Measurements from ENCODE around the gene FXYD6. TPM values are rescaled to one million over a fixed set of nuclear protein-coding genes. Genes with fewer than 3 reads are reported as not detected.

Gene FXYD6
- total and polyA plus RNA-seq, 2 of the 8 experiments (the other 6 are each of a cell fraction or from before 2014, with no cell fraction given), result 44.6 to 117 TPM

DNA sequence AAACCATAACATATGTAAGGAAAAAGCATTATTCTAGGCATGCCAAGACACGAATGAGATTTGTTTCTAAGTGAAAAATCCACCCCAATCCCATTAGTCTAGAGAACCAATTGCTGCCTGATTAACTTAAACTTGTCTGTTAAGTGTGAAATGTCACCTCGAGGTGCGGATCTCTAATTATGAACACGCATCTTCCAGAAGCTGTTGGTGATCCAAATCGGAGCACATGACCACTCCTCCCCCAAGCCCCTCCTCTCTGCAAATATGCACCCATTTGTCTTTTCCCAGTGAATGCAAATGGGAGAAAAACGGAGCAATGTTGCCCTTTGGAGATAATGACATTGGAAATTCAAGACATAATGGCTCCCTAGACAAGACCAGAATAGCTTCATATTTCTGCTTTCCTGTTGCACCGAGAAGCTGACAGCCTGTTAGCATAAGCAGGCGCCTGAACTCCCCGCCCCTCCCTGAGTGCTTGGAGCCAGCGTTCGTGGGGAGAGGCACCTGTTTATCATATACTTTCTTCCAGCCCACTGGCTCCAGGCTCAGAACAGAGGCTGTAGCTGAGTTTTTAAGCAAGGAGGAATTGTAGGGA, 6.0 kb upstream of the FXYD6 start:
- Histone ChIP-seq H3K4me1 (replicated peaks in 1 of 4; ENCODE audit: control insufficient read depth in 3 of 4, insufficient read depth in 4 of 4, low read length in 3 of 4) (peaks cover under 1 to 18% (median 4%) of the 10 kb centered on the region in 4 experiments; a peak in 6 of 7 replicates), H3K9me3 (ENCODE audit: insufficient read depth in 2 of 2, low read depth in 1 of 2, low read length in 1 of 2) (no peaks in the 10 kb centered on the region), H3K79me2 (ENCODE audit: control insufficient read depth in 1 of 2, insufficient read depth in 2 of 2, low read length in 2 of 2) (no peaks in the 10 kb centered on the region), H3K23ac (ENCODE audit: insufficient read length) (no peak overlapping the region), H4K91ac (replicated peaks; ENCODE audit: insufficient read length, low read length) (no peak overlapping the region), H3K4me2 (ENCODE audit: insufficient read depth in 1 of 2, low read depth in 2 of 2, low read length in 2 of 2) (no peak overlapping the region; a peak in 1 of 4 replicates), H3K56ac (replicated peaks; ENCODE audit: insufficient read length, low read depth, low read length) (no peak overlapping the region), H3K36me3 (ENCODE audit: control insufficient read depth in 2 of 4, insufficient read depth in 4 of 4, low read length in 3 of 4) (no peaks in the 10 kb centered on the region), H2BK5ac (ENCODE audit: low read depth, low read length) (no peak overlapping the region), H4K20me1 (replicated peaks in 1 of 2; ENCODE audit: control insufficient read depth in 1 of 2, insufficient read depth in 2 of 2, low read length in 2 of 2) (no peaks in the 10 kb centered on the region), H2BK15ac (ENCODE audit: low read length) (no peak overlapping the region), H2BK12ac (ENCODE audit: low read depth, low read length) (no peak overlapping the region), H4K8ac (ENCODE audit: extremely low read depth, insufficient read depth, low read length) (no peak overlapping the region), H2AK5ac (ENCODE audit: low read depth, low read length) (no peak overlapping the region), H3K14ac (ENCODE audit: insufficient read length) (no peak overlapping the region), H2AFZ (ENCODE audit: low read length) (no peak overlapping the region), H3K79me1 (ENCODE audit: low read depth, low read length) (no peaks in the 10 kb centered on the region), H3K4me3 (ENCODE audit: extremely low read depth in 1 of 4, insufficient read depth in 2 of 4, low read depth in 3 of 4, low read length in 4 of 4) (no peak overlapping the region), H4K5ac (ENCODE audit: insufficient read length, low read depth, low read length) (no peak overlapping the region), H3K27ac (ENCODE audit: low read depth, low read length) (no peak overlapping the region), H2BK120ac (replicated peaks; ENCODE audit: low read depth, low read length) (no peak overlapping the region), H3K27me3 (replicated peaks in 1 of 4; ENCODE audit: control insufficient read depth in 3 of 4, extremely low read depth in 1 of 4, insufficient read depth in 3 of 4, low read length in 3 of 4) (peaks cover 0 to 12% (median 2%) of the 10 kb centered on the region in 4 experiments; a peak in 4 of 7 replicates), H3K23me2 (ENCODE audit: low read depth, low read length) (no peaks in the 10 kb centered on the region), H3K9ac (replicated peaks in 1 of 4; ENCODE audit: extremely low read depth in 1 of 4, low read depth in 3 of 4, low read length in 3 of 4) (no peak overlapping the region), H3K4ac (replicated peaks; ENCODE audit: insufficient read length, low read depth, low read length) (no peak overlapping the region), H2BK20ac (ENCODE audit: low read length) (no peak overlapping the region), H3K18ac (ENCODE audit: extremely low read depth, low read length) (no peak overlapping the region)
- no peak for DNase-seq (ENCODE audit: low read depth in 1 of 2, low spot score in 2 of 2)
- POLR2A ChIA-PET (ENCODE audit: partially characterized antibody), result no interaction called here
- WGBS, 2 experiments (ENCODE audit: extremely low coverage in 1 of 2, insufficient coverage in 1 of 2, insufficient read length in 1 of 2, insufficient replicate concordance in 2 of 2, low coverage in 1 of 2, low lambda C conversion rate in 2 of 2, missing lambda C conversion rate in 1 of 2), result 78% methylated on average over 11 of the region's 11 CpGs; no CpG with 5 or more reads in 1 of the 2 experiments
- FAIRE-seq, result no peak
- CTCF ChIA-PET (ENCODE audit: partially characterized antibody), result interaction anchor here (0.6 to 4.0 kb wide), 7 partner anchors 22 to 64 kb away, joined by 3 to 32 read pairs (median 4); no protein-coding TSS in a partner anchor
- TF ChIP-seq TAF1 (IDR thresholded peaks at IDR 0.05; ENCODE audit: low read depth, low read length) (no peak), MAFK (IDR thresholded peaks at IDR 0.05; ENCODE audit: low read depth, low read length) (no peak), HDAC2 (IDR thresholded peaks at IDR 0.05; ENCODE audit: borderline replicate concordance in 1 of 2, low read depth in 2 of 2, low read length in 2 of 2) (no peak), KDM1A (IDR thresholded peaks at IDR 0.05; ENCODE audit: borderline replicate concordance, low read length) (no peak), RFX5 (IDR thresholded peaks at IDR 0.05; ENCODE audit: borderline replicate concordance, low read depth, low read length) (no peak), RBBP5 (IDR thresholded peaks at IDR 0.05; ENCODE audit: borderline replicate concordance, low read depth, low read length) (no peak), BACH1 (IDR thresholded peaks at IDR 0.05; ENCODE audit: low read length) (no peak), YY1 (IDR thresholded peaks at IDR 0.05; ENCODE audit: low read depth, low read length) (no peak), CTBP2 (IDR thresholded peaks at IDR 0.05; ENCODE audit: borderline replicate concordance, insufficient read depth, insufficient read length, low read length) (no peak)
- TF ChIP-seq, protein P1, sequence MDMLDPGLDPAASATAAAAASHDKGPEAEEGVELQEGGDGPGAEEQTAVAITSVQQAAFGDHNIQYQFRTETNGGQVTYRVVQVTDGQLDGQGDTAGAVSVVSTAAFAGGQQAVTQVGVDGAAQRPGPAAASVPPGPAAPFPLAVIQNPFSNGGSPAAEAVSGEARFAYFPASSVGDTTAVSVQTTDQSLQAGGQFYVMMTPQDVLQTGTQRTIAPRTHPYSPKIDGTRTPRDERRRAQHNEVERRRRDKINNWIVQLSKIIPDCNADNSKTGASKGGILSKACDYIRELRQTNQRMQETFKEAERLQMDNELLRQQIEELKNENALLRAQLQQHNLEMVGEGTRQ (IDR thresholded peaks at IDR 0.05; ENCODE audit: low read length), result no peak
- TF ChIP-seq, protein P2, sequence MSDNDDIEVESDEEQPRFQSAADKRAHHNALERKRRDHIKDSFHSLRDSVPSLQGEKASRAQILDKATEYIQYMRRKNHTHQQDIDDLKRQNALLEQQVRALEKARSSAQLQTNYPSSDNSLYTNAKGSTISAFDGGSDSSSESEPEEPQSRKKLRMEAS (IDR thresholded peaks at IDR 0.05), result no peak
